Measurements from ENCODE around the gene GAS1. TPM values are rescaled to one million over a fixed set of nuclear protein-coding genes. Genes with fewer than 3 reads are reported as not detected.

Gene GAS1
- total and polyA plus RNA-seq, 2 of the 4 experiments (the other 2 are of a cell fraction) = 1.8 to 2.2 TPM

DNA sequence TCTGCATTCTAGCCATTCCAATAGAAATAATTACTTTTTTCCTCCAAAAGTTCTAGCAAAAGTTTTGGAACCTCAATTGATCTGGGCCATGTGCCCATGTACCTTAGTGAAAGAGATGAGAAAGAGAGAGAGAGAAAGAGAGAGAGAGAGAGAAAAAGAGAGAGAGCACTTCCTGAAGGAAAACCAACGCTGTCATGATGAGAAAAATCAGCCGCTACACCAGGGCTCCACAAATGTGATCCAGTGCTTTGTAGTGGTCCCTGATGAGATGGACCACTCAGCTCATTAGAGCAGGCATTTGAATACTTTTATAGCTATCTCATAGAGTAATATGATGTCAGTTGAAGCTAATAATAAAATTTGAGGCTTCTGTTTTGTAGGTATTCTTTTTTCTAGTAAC is 7.7 kb upstream of the GAS1 start:
- Histone ChIP-seq H3K18ac (ENCODE audit: low read depth, low read length) (no peak overlapping the region), H4K8ac (ENCODE audit: low read depth in 2 of 2, low read length in 2 of 2) (no peak overlapping the region), H3K9ac (ENCODE audit: low read depth, low read length) (no peak overlapping the region), H3K14ac (replicated peaks; ENCODE audit: low read depth, low read length) (no peak overlapping the region), H2AK5ac (ENCODE audit: low read depth, low read length) (no peak overlapping the region), H2BK5ac (ENCODE audit: low read depth, low read length, poor library complexity, severe bottlenecking) (no peak overlapping the region), H3K4me3 (ENCODE audit: insufficient read depth, low read depth, low read length) (no peak overlapping the region), H2BK15ac (ENCODE audit: low read depth, low read length) (no peak overlapping the region), H2AK9ac (replicated peaks; ENCODE audit: low read depth, low read length, poor library complexity) (no peak overlapping the region), H2BK120ac (ENCODE audit: low read depth, low read length) (no peak overlapping the region), H2BK20ac (ENCODE audit: low read depth, low read length) (no peak overlapping the region), H4K91ac (ENCODE audit: insufficient read depth, low read depth, low read length) (no peak overlapping the region), H3K27me3 (ENCODE audit: control insufficient read depth, insufficient read depth, low read length) (peaks cover 4% of the 10 kb centered on the region), H3K23ac (ENCODE audit: low read depth, low read length) (no peak overlapping the region), H3K79me1 (ENCODE audit: low read depth in 1 of 2, low read length in 2 of 2) (no peaks in the 10 kb centered on the region), H3K56ac (ENCODE audit: extremely low read depth, insufficient read depth, low read length) (no peak overlapping the region), H3K4me1 (ENCODE audit: control insufficient read depth, insufficient read depth, low read length) (no peaks in the 10 kb centered on the region), H3K9me3 (ENCODE audit: control insufficient read depth, insufficient read depth, low read length) (peaks cover 6% of the 10 kb centered on the region; the same call in 1 of the 2 replicates), H4K20me1 (ENCODE audit: insufficient read depth, low read length) (no peaks in the 10 kb centered on the region), H2AFZ (replicated peaks; ENCODE audit: low read length, poor library complexity) (no peak overlapping the region), H3K4ac (ENCODE audit: low read depth, low read length) (no peak overlapping the region), H4K5ac (ENCODE audit: low read depth, low read length) (no peak overlapping the region), H3K27ac (ENCODE audit: insufficient read depth, low read length) (no peak overlapping the region), H3K9me1 (ENCODE audit: insufficient read depth, low read length) (no peaks in the 10 kb centered on the region), H3K36me3 (ENCODE audit: control insufficient read depth, insufficient read depth, low read length) (no peaks in the 10 kb centered on the region), H3K4me2 (ENCODE audit: low read depth, low read length) (no peak overlapping the region)
- dilution Hi-C loops (cut with HindIII; ENCODE audit: low sequenced_read_pairs, unreplicated experiment) = no loop called here
- TF ChIP-seq USF2 (IDR thresholded peaks at IDR 0.05; ENCODE audit: low read depth, low read length) = no peak
- no peak for TF ChIP-seq MXI1 (IDR thresholded peaks at IDR 0.05; ENCODE audit: borderline replicate concordance, low read depth, low read length)
- no peak for TF ChIP-seq SMC3 (IDR thresholded peaks at IDR 0.05; ENCODE audit: low read depth, low read length)
- TF ChIP-seq RAD21 (IDR thresholded peaks at IDR 0.05; ENCODE audit: low read length) = no peak
- TF ChIP-seq CHD1 (IDR thresholded peaks at IDR 0.05; ENCODE audit: low read depth, low read length) = no peak
- TF ChIP-seq NFE2L2 (IDR thresholded peaks at IDR 0.05; ENCODE audit: low read depth, low read length) = no peak
- no peak for TF ChIP-seq CEBPB (IDR thresholded peaks at IDR 0.05; ENCODE audit: low read depth, low read length)
- TF ChIP-seq, protein P1, sequence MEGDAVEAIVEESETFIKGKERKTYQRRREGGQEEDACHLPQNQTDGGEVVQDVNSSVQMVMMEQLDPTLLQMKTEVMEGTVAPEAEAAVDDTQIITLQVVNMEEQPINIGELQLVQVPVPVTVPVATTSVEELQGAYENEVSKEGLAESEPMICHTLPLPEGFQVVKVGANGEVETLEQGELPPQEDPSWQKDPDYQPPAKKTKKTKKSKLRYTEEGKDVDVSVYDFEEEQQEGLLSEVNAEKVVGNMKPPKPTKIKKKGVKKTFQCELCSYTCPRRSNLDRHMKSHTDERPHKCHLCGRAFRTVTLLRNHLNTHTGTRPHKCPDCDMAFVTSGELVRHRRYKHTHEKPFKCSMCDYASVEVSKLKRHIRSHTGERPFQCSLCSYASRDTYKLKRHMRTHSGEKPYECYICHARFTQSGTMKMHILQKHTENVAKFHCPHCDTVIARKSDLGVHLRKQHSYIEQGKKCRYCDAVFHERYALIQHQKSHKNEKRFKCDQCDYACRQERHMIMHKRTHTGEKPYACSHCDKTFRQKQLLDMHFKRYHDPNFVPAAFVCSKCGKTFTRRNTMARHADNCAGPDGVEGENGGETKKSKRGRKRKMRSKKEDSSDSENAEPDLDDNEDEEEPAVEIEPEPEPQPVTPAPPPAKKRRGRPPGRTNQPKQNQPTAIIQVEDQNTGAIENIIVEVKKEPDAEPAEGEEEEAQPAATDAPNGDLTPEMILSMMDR (conservative IDR thresholded peaks at IDR 0.05; ENCODE audit: low read depth, low read length) = no peak
- no peak for TF ChIP-seq FOS (IDR thresholded peaks at IDR 0.05; ENCODE audit: low read depth, low read length)
- no peak for TF ChIP-seq RCOR1 (IDR thresholded peaks at IDR 0.05; ENCODE audit: insufficient replicate concordance, low read length)
- TF ChIP-seq MAZ (IDR thresholded peaks at IDR 0.05; ENCODE audit: borderline replicate concordance, low read depth, low read length) = no peak
- no peak for TF ChIP-seq MAFK (IDR thresholded peaks at IDR 0.05; ENCODE audit: low read depth, low read length)
- no peak for TF ChIP-seq ELK1 (IDR thresholded peaks at IDR 0.05; ENCODE audit: borderline replicate concordance, low read depth, low read length)
- no peak for TF ChIP-seq BHLHE40 (IDR thresholded peaks at IDR 0.05; ENCODE audit: low read depth, low read length)
- no peak for TF ChIP-seq RFX5 (IDR thresholded peaks at IDR 0.05; ENCODE audit: low read depth, low read length)
- TF ChIP-seq POLR2A (IDR thresholded peaks at IDR 0.05; ENCODE audit: low read depth, low read length) = no peak
- no TSS peak for BruUV-seq (replicated peaks)
- in situ Hi-C loops (cut with MboI; ENCODE audit: low sequenced_read_pairs) = no loop called here
- ChIA-PET CTCF (interaction anchor here (1.0 kb wide), 1 partner anchor 20 kb away, joined by 4 read pairs; no protein-coding TSS in a partner anchor), POLR2A (ENCODE audit: unreplicated experiment) (no interaction called here)
- WGBS, 2 experiments (ENCODE audit: extremely low coverage in 2 of 2, insufficient read length in 1 of 2) = no CpG with 5 or more reads among the region's 2 CpGs
- DNase-seq = no peak
- no peak for ATAC-seq (ENCODE audit: low read depth)
- intact Hi-C loops (cut with micrococcal nuclease) = no loop called here

Data from IMR-90 (cell line).